AG08396 (cell line): Measurements from ENCODE around the gene MRPL21.

ENCODE experiments used
- DNase-seq: peaks from one replicate; pipeline ENCODE4 v3.0.0; 2012; ENCODE audit warnings: low spot score, mixed read lengths

Gene MRPL21

GRCh38 chr11:68934666-68935065 lies 31.0 kb upstream of the MRPL21 start:
- no peak for DNase-seq

GRCh38 chr11:68934321-68934645 lies 30.7 kb upstream of the MRPL21 start:
- no peak for DNase-seq

DNA sequence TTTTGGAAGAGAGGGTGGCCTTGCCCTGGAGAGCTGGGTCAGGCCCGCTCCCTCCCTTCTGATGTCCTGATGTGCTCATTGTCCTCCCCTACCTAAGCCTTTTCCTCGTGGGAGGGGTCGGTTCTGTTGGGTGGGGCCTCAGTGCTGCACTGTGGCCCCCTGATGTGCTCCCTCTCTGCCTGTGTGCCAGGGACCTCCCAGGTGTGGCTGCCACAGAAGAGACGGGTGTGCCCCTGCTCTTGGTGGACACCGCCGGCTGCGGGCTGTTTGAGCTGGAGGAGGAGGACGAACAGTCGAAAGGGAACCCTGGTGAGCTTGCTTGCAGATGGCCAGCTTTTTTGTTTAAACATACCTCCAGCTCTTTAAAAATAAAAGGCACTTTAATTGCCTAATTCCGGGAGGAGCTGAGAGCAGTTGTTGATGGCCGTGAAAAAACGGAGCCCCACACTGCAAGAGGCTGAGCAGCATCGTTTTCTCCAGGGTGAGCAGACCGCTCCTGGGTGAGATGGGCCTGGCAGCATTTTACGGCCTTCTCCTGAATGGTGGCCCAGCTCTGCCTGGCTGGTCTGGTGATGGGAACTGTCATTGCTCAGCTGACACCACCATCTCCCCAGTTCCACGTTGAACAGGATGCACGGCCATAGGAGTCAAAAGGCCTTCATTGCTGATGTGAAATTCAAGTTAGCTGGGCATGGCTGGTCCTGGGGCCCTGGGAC lies 30.1 kb upstream of the MRPL21 start:
- DNase-seq: no peak

GRCh38 chr11:68932933-68933577 lies 29.4 kb upstream of the MRPL21 start:
- no peak for DNase-seq

- DNase-seq: no peak
Observed at GRCh38 chr11:68932358-68932757, 28.7 kb upstream of the MRPL21 start.

DNA sequence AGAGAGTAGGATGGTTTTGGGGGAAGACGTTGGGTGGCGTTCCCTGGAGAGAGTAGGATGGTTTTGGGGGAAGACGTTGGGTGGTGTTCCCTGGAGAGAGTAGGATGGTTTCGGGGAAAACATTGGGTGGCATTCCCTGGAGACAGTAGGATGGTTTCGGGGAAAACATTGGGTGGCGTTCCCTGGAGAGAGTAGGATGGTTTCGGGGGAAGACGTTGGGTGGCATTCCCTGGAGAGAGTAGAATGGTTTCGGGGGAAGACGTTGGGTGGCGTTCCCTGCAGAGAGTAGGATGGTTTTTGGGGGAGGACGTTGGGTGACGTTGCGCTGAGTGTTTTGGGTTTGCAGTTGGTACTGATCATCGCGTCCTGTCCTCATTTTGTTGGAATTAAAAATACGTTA lies 28.3 kb upstream of the MRPL21 start:
- DNase-seq: no peak

GRCh38 chr11:68930991-68931855 lies 27.6 kb upstream of the MRPL21 start:
- no peak for DNase-seq

DNA sequence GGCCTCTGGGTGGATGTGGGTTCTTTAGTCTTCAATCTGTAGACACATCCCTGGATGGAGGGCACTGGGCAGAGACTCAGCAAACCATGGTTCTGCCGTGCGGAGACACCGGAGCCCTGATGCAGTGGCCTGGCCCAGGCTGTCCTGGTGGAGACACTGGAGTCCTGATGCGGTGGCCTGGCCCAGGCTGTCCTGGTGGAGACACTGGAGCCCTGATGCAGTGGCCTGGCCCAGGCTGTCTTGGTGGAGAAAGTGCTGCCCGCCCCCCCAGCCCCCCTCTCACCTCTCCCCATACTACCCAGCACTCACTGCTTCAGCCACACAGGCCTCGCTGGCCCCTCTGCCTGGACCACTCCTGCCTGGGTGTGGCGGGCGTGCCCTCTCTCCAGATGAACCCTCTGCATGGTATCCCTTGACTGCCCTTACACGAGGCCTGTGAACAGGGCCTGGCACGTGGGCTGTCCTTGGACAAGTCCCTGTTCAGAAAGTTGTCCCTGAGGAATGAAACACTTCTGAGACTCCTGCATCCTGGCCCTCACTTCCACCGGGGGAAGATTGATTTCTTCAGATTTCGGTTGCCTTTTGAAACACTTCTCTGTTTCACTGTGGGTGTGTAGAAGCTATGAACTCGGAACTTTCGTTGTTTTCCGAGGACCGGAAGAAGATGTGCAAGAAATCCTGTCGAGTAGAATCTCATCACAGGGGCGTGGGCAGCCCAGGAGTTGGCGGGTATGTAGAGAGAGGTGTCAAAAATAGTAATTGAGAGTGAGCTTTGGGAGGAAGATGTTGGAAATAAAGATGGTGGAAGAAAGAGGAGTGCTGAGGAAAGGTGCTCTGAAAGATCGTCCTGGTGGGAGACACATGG lies 26.3 kb upstream of the MRPL21 start:
- no peak for DNase-seq

- DNase-seq: no peak
Observed at GRCh38 chr11:68929135-68929534, 25.5 kb upstream of the MRPL21 start.

DNA sequence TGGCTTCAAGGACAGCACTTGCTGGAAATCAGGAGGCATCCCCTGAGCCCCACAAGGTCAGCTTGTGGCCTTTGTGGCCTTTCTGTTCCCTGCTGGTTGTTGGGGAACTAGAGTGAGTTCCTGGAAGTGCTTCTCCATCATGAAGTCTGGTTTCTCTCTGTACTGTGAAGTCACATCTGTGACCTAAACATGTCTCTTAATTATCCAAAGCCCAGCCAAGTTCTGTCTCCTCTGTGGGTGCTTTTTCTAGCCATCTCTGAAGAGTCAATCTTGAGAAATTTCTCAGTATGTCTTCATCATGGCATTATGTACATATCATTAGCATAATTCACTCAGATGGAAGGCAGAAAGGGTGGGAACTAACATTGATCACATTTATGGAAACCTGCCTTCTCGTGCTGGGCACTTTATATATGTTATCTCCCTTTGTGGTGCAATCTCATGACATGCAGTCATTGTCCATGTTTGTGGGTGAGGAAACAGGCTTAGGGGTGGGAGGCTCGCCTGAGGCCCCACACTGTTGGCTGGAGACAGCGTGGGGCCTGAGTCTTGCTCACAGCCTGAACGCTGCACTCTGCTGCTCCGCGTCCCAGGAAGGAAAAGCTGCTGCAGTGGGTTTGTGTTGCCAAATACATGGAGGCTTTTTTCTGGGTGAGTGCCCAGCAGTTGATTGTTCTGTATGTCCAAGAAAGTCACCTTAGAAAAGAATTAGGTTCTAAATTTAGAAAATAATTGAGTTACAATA lies 24.7 kb upstream of the MRPL21 start:
- no peak for DNase-seq

DNA sequence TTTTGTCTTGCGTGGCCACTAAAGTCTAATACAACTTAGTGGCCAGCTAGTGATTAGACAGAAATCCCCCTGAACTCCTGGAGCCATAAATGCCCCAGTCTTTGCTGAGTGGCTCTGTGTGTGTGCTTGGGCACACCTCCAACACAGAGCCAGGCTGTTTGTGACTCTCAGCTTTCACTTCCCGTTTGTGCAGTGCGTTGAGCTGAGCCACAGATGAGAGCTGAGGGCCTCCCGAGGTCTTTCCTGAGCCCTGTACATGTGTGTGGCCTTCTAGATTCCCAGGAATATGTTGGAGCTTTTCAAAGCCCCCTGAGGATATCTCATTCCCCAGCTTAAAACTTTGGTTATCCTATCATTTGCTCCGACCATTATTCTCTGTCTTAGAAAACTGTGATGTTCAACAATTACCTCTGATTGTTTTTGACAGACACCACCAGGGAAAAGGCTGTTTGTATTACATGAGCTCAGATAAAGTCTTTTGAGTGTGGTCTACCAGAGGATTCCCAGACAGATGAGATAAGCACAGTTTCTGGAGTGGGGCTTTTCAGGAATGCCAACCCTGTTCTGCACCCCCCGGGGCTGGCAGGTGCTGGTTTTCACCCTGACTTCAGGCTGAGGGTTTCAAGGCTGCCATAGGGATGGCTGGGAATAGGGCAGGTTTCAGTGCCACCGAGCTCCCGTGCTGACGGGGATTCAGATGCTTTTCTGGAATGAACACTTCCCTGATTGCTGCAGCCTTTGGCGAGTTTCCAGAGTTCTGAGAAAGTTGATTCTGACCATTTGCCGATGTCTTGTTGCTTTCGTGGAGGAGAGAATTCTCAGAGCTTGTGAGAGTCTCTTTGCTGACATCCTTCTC lies 23.9 kb upstream of the MRPL21 start:
- no peak for DNase-seq

DNA sequence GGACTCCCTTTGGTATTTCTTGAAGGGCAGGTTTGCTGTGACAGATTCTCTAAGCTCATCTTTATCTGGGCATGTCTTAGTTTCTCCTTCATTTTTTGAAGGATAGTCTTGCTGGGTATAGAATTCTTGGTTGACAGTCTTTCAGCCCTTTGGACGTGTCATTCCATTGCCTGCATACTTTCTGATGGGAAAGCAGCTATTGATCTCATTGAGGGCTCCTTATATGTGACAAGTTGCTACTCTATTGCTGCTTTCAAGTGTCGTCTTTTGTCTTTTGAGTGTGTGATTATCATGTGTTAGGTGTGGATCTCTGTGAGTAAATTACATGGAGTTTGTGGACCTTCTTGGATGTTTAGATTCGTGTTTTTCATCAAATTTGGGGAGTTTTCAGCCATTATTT lies 22.0 kb upstream of the MRPL21 start:
- DNase-seq: no peak

DNA sequence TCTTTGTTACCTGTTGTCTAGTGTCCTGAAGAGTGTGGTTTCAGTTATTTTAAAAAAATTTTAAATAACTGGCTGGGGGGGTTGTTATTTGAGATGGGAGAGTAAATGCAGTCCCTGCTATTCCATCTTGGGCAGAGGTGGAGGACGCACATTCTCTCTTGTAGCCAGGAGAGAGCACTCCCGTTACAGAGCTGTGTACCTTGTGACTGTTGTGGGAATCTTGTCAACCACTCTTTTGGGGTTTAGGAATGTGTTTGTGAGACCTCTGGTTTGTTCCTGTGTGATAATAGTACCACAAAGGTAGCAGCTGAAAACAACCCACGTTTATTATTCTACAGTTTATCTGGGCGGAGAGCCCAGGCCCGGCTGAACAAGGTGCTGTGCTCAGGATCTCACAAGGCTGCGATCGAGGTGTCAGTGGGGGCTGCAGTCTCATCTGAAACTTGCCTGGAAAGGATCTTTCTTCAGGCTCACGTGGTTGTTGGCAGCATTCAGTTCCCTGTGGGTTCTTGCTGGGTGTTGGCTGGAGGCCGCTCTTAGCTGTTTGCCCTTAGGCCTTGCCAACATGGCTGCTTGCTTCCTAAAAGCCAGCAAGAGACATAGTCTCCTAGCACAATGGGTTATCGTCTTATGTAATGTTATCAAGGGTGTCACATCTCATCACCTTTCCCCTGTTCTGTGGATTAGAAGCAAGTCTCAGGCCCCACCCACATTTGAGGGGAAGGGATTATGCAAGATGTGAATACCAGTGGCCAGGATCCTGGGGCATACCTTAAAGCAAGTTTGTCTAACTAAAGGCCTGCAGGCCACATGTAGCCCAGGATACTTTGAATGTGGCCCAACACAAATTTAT lies 20.7 kb upstream of the MRPL21 start:
- DNase-seq: no peak

DNA sequence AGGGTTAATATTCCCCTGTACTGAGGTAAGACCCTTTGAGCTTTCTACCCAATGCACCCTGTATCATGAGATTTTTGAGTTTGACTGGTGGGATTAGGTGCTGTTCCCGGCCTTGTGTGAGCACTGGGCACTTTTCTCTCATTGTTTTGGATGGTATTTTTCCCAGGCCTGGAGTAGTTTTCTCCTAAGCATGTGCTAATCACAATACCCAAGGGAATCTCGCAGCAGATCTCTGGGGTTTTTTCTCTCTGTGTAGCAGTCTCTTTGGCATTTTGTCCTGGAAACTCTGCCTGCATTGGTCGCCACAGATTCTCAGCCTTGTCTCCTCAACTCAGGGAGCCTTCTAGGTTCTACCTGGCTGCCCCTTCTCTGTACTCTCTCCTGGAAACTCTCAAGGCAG lies 20.0 kb upstream of the MRPL21 start:
- DNase-seq: no peak

DNA sequence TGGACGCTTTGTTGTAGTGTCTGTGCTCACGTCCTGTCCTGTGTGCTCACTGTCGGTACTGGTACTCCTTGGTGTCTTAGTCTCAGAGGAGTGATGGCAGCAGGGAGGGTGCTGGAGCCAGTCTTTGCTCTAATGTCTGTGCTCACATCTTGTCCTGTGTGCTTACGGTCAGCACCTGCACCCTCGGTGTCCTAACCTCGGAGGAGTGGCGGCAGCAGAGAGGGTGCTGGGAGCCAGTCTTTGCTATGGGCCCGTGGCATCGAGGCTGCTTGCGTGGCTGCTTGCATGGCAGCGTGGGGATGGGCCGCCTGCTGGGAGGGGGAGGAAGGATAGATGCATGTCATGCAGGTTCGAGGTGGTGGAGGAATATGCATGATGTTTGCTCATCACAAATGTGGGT lies 12.8 kb upstream of the MRPL21 start:
- no peak for DNase-seq

DNA sequence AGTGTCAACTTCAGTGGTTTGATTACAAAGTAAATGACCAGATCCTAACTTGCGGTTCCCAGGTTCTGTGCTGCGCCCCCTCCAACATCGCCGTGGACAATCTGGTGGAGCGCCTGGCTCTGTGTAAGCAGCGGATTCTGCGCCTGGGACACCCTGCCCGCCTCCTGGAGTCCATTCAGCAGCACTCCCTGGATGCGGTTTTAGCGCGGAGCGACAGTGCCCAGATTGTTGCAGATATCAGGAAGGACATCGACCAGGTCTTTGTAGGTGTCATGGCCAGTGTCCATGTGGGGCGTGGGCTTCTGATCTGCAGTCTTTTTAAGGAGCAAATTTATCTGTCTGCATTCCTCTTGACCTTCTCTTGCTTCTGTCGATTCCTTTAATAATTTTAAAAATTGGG lies 11.1 kb upstream of the MRPL21 start:
- no peak for DNase-seq

GRCh38 chr11:68913188-68913587 lies 9.6 kb upstream of the MRPL21 start:
- no peak for DNase-seq

DNA sequence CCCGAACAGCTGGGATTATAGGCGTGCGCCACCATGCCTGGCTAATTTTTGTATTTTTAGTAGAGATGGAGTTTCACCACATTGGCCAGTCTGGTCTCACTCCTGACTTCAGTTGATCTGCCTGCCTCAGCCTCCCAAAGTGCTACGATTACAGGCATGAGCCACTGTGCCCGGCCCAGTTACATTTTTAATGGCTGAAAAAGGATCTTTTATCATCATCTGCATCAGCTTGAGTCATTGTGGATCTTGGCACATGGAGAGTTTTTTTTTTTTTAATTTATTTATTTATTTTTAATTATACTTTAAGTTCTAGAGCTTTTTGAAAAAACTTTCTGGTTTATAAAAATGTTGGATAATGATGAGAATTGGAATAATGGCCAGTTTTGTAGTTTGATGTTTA lies 8.6 kb upstream of the MRPL21 start:
- no peak for DNase-seq

GRCh38 chr11:68911731-68912130 lies 8.1 kb upstream of the MRPL21 start:
- no peak for DNase-seq

- no peak for DNase-seq
Observed at GRCh38 chr11:68910965-68911364, 7.3 kb upstream of the MRPL21 start.
